GM19397 (cell line): ENCODE measurements around the gene DECR2.
"Not testable (repeated sequence)": the region's sequence is repeated elsewhere in the genome, so short reads cannot be mapped to it uniquely, and the experiment has no call there.

ENCODE experiments used
- ATAC-seq: cut with Tn5 transposase; IDR thresholded peaks from one replicate; pipeline ENCODE4 v1.9.1; 2021; ENCODE audit warnings: mild to moderate bottlenecking, moderate library complexity; ENCODE audit not compliant: unreplicated experiment

Gene DECR2, protein sequence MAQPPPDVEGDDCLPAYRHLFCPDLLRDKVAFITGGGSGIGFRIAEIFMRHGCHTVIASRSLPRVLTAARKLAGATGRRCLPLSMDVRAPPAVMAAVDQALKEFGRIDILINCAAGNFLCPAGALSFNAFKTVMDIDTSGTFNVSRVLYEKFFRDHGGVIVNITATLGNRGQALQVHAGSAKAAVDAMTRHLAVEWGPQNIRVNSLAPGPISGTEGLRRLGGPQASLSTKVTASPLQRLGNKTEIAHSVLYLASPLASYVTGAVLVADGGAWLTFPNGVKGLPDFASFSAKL

GRCh38 chr16:401468-402348 lies at the start of gene DECR2:
TSS of gene DECR2 (plus strand) at chr16:401885. CDS start at chr16:401964, 79 bp downstream.
- peak; percentile 60 for ATAC-seq

GRCh38 chr16:352547-353403 lies 48.9 kb upstream of the DECR2 start, which contains the start of gene AXIN1:
TSS of gene AXIN1 (minus strand) at chr16:352723. CDS start at chr16:347025, 5,698 bp downstream.
- peak; percentile 57 for ATAC-seq

DNA sequence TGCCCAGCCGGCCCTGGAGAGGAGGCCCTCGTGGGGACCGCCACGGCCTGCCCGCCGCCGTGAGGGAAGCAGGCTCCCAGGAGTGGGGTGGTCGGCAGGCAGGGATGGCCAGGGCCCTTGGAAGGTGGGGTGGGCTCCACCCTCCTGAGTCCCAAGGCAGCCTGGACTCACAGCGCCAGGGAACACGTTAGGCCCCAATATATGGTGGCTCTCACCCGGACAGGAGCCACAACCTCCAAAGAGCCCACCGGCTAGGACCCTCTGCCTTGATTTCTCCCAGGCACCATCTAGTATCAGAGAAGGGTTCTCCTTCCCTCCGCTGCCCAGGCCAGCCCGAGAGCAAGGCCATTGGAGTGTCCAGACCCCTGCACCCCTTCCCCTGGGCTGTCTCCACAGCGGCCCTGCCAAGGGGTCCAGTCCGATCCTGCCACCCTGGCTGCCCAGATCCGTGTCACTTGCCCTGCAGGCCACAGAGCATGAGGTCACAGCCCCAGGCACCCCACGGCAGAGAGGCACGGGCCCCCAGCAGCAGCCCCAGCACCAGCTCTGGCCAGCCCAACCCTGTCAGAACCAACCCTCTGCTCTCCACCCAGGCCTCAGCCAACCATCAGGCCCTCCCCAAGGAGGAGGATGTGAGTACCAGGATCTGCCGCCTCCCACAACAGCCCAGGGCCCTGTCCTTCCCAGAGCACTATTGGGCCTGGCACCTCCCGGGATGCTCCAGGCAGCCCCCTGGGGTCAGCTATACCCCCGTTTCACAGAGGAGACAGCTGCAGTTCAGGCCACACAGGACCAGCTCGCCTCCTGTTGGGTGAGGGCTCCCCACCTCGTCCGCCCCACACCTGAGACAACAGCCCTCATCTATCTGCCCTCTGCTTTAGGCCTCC lies 48.0 kb upstream of the DECR2 start:
- peak; percentile 1 for ATAC-seq

- no peak for ATAC-seq
These were observed 47.3 kb upstream of the DECR2 start for GRCh38 chr16:354291-354881.

GRCh38 chr16:354971-355461 lies 46.7 kb upstream of the DECR2 start:
- ATAC-seq = no peak

DNA sequence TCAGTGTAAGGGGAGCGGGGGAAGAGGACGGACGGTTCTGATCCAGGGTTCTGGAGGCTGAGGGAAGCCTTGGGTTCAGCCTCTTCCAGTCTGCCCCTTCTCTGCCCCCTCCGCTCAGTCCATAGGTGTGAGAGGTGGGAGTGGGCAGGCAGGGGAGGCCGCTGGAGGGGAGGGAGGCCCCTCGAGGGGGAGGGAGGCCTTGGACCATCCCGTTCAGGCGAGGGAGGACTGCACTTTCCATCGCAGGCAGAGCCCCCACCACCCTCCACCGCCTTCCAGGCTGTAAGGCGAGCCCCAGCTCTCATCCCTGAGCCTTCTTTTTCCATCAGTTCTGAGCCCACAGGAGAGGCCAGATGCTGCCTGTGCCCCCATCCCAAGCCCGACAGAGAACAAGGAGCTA lies 44.9 kb upstream of the DECR2 start:
- no peak for ATAC-seq

DNA sequence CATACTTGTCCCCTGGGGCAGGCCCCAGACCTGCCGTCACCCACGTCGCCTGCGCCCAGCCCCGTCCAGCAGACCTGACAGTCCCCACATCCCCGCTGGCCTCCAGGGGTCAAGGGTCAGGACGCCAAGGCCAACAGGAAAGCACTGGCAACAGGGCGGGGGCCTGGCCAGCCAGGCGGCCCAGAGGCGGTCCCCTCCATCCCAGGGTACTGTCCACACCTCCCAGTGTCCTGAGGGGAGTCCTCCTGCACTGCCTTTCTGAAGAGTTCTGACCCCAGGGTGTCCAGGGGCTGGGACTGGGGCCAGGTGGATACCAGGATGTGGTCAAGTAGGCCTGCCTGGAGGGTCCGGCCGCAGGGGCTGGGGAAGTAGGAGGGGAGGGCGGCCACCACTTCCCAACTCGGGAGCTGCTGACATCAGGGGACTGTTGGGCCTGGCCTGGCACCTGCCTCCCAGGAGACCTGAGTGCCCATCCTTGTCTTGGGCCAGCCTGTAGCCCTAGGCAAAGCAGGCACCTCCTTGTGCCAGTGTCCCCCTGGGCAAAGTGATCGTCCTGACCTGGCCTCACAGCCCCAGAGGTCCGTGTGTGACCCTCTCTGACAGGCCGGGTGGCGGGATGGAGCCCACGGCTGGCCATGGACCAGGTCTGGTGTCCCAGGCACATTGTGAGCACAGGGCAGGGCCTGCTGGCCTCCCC lies 42.5 kb upstream of the DECR2 start:
- ATAC-seq = no peak

DNA sequence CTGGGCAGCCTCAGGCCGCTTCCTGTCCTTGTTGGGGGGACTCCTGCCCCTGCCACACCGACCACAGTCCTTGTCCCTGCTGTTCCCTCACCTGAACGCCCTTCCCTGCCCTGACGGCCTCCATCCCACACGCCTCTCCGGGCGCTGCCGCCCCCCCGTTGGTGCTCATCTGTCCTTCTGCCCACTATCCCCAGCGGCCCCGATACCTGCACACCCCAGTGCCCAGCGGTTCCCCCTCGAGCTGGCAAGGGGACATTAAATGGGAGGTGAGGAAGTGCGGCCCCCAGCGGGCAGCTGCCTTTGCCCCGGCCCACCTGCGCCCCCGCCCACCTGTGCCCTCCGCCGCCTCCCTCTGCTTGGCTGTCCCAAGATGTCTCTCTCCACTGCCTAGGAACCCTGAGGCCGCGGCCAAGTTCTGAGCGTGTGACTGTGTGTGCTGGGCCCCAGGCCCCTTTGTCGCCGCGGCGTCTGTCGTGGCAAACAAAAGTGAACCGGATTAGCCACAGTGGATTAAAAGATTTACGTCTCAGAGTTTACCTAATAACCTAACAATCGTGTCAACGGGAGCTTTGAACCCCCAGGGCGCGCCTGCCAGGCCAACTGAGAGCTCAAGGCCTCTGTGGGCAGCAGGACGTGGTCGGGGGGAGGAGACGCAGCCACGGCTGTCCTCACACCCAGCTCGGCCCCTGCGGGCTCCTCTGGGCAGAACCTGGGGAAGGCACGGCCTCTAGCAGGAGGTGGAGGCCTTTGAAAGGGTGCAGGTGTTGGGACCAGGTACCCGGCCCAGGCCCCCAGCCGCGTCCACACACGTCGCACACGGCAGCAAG lies 41.6 kb upstream of the DECR2 start:
- ATAC-seq = no peak

GRCh38 chr16:360698-361336 lies 40.9 kb upstream of the DECR2 start:
- no peak for ATAC-seq

DNA sequence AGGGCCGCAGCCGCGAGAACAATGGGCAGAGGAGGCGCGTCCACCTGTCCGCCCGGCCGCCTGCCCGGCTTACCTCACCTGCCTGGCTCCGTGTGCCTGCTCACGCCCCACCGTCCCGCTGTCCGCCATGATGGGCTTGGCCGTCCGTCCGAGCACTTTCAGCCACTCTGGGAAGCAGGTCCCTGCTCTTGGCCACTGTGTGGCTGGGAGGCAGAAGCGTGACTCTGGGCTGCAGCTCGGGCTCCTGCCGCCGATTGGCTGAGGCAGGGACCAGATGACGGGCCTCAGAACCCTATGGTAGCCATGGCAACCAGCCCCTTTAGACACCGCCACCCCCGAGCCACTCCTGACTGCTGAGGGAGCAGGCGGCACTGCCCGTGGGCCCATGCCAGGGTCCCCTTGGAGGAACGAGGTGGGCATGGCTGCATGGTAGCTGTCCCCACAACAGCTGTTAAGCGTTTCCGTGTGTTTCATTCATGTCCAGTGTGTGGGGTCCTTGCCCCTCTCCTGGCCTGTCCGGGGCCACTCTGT lies 40.3 kb upstream of the DECR2 start:
- no peak for ATAC-seq

- ATAC-seq = peak; percentile 64
These were observed 39.6 kb upstream of the DECR2 start for GRCh38 chr16:361872-362701.

GRCh38 chr16:362702-362999 lies 39.0 kb upstream of the DECR2 start:
- not testable (repeated sequence) for ATAC-seq

DNA sequence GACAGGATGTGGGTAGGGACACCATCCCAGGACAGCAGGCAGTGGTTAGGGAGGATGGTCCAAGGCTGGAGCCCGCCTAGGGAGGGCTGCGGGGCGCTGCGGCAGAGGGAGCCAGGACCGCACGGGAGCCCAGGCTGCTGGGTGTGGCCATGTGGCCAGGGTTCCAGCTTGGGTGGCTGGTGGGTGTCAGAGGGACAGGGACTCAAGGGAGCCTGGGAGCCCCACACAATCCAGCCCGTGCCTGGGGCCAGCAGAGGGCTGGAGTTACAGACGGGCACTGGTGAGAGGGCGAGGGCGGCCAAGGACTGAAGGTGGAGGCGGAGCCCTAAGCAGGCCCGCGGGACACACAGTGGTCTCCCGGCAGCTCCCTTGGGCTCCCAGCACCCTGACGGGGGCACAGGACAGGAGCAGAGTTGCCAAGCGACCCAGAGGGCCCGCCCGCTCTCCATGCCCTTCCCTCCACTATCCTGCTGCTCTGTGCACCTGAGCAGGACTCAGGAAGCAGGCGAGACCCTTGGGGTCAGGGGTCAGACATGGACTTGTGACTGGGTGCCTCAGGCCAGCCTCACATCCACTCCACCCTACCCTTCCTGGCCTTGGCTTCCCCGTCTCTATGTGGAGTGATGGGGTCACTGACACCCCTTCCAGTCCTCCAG lies 38.4 kb upstream of the DECR2 start:
- no peak for ATAC-seq

DNA sequence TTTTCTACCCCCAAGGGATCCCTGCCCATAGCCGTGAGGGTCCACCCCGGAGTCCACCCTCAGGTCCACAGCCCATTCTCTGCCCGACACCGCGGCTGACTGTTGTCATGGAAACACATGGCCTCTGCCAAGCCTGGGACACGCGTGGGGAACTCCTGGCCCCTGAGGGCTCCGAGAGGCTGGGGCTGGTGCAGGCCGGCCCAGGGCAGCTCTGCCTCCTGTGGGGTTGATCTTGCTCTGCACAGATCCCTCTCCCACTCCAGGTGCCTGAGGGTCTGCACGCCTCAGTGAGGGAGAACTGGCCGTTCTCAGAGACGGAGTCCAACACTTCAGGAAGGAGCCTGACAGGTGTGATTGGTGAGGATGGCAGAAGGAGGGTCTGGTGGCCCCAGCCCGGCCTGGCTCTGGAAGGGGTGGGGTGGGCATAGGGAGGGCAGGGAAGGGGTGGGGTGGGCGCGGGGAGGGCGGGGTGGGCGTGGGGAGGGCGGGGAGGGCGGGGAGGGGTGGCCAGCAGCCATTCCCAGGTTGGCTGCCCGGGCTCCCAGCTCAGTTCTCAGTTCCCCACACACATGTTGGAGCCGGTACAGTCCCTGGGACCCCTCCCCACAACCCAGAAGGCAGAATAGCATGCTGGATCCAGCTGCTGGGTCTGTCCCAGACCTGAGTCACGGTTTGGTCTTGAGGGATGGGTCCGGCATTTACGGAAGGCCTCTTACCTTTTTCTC lies 37.8 kb upstream of the DECR2 start:
- no peak for ATAC-seq
